Measurements from ENCODE around the gene TCF12.

Gene TCF12

DNA sequence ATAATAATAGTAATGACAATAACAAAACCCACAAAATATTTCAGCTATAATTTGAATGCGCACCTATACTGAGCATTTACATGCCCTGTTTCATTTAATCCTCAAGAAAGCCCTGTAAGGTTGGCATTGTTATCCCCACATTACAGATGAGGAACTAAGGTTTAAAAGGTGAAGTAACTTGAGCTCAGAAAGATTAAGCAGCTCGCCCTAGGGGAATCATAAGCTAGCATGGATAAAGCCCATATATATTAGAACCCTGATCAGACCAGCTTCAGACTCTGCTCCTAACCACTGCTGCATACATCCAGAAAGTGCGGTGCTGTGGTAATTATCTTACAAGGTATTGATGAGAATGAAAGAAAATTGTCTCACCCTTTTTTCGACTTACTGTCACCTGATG lies 316.7 kb downstream of the TCF12 start:
- in situ Hi-C loops (cut with MboI; ENCODE audit: low sequenced_read_pairs, unreplicated experiment) = no loop called here
- TF ChIP-seq, protein P1, sequence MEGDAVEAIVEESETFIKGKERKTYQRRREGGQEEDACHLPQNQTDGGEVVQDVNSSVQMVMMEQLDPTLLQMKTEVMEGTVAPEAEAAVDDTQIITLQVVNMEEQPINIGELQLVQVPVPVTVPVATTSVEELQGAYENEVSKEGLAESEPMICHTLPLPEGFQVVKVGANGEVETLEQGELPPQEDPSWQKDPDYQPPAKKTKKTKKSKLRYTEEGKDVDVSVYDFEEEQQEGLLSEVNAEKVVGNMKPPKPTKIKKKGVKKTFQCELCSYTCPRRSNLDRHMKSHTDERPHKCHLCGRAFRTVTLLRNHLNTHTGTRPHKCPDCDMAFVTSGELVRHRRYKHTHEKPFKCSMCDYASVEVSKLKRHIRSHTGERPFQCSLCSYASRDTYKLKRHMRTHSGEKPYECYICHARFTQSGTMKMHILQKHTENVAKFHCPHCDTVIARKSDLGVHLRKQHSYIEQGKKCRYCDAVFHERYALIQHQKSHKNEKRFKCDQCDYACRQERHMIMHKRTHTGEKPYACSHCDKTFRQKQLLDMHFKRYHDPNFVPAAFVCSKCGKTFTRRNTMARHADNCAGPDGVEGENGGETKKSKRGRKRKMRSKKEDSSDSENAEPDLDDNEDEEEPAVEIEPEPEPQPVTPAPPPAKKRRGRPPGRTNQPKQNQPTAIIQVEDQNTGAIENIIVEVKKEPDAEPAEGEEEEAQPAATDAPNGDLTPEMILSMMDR (IDR thresholded peaks at IDR 0.05; ENCODE audit: borderline replicate concordance, control extremely low read depth, extremely low read depth, insufficient read depth, missing control alignments) = no peak
- DNase-seq (ENCODE audit: low spot score) = no peak

DNA sequence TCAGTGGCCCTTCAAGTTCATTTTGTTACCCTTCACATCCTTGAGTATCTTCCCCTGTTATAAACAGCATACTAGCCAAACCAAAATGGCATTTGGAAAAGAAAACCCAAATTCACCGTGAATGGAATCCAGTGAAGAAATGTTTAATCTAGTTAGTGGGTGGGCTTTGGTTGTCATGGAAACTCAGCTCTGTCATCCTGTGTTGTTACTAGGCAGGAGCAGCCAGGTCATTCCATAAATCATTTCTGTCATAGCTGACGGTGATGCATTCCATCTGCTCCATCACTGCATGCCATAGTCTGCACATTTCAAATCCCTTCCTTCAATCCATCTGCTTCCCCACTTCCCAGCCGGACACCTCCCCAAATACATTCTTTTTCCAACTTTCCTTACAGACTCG lies 317.4 kb downstream of the TCF12 start:
- TF ChIP-seq, protein P1 (IDR thresholded peaks at IDR 0.05; ENCODE audit: borderline replicate concordance, control extremely low read depth, extremely low read depth, insufficient read depth, missing control alignments) = no peak
- no peak for DNase-seq (ENCODE audit: low spot score)

DNA sequence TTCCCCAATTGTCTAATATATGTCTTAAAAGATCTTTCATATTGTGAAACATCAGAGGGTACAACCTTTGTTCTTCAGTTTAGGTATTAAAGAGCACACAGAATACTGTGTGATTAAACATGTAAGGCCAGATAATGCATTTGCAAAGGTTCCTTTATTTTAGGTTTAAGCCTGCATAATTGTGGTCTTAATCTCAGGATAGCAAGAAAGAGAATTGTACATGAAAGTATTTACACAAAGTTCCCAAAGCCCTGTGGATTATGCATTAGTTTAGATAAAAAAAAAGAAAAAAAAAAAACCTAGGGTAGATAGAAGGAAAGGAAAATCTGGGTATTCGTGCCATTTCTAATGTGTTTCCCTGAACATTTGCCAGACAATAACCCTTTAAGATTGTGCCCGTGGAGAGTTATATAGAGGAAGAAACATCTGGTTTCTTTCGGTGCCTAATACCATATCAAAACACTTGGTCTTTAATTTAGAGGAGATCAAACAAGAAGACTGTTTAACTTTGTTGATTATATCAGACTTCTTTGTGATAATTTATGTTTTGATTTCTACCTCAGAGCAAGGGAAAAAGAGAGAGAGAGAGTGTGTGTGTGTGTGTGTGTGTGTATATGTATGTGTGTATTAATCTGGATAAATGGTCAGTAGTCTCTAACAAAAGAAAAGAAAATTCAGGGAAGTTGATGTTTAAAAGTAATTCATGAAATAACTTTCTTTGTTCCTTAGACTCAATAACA lies 318.3 kb downstream of the TCF12 start:
- TF ChIP-seq, protein P1 (IDR thresholded peaks at IDR 0.05; ENCODE audit: borderline replicate concordance, control extremely low read depth, extremely low read depth, insufficient read depth, missing control alignments) = no peak
- in situ Hi-C loops (cut with MboI; ENCODE audit: low sequenced_read_pairs, unreplicated experiment) = no loop called here
- DNase-seq (ENCODE audit: low spot score) = no peak

More for the DNA sequence above, 317.4 kb downstream of the TCF12 start:
- in situ Hi-C loops (cut with MboI; ENCODE audit: low sequenced_read_pairs, unreplicated experiment) = no loop called here

DNA sequence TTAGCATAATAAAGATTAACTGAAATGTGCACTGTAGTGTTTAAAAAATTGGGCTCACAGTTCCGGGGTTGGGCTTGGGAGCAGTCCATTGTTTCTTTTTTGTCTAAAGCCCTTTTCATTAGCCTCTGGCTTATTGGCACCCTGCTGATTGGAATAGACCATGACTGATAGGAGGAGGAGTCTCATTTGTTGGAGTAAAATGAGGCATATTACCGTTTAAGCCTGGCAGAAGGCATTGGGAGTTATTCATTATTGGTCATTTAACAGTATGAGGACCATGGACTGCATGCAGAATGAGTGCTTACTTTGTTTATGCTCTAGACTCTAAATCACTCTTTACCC lies 318.8 kb downstream of the TCF12 start:
- in situ Hi-C loops (cut with MboI; ENCODE audit: low sequenced_read_pairs, unreplicated experiment) = no loop called here
- DNase-seq (ENCODE audit: low spot score) = no peak
- TF ChIP-seq, protein P1 (IDR thresholded peaks at IDR 0.05; ENCODE audit: borderline replicate concordance, control extremely low read depth, extremely low read depth, insufficient read depth, missing control alignments) = no peak

DNA sequence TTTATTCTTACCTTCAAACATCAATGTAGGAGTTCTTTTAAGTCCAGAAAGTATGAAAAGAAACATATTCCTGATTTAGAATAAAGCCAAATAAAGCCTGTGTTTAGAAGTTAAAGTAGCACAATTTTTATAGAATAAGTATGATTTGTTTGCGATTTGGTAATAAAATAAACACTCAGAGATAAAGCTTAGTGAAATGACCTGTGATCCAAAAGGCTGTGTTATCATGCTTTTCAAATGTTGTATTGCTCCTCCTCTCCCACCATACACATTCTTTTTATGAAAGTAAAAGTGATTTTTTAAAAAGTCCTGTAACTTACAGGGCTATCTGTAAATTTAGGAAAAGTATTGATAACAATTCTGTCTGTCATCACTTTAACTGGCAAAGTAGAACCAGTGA lies 319.2 kb downstream of the TCF12 start:
- no peak for DNase-seq (ENCODE audit: low spot score)
- in situ Hi-C loops (cut with MboI; ENCODE audit: low sequenced_read_pairs, unreplicated experiment) = no loop called here
- TF ChIP-seq, protein P1 (IDR thresholded peaks at IDR 0.05; ENCODE audit: borderline replicate concordance, control extremely low read depth, extremely low read depth, insufficient read depth, missing control alignments) = no peak

DNA sequence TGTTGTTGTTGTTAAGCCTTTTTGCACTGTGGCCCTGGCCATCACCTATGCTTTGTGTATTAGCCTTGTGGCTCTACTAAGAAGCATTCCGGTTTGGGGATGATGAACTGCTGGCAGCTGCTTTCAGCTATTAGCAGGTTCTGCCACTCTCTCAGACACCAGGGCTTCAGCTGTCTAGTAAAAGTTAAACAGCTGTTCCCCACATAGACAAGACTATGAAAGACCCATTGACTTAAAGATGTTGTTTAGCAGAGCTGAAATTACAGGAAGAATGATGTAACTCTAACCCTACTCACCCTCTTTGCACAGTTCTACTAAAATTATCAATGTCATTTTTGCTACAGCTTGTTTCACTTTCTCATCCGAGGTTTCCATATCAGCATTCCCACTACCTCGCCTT lies 326.7 kb downstream of the TCF12 start:
- DNase-seq (ENCODE audit: low spot score) = no peak
- TF ChIP-seq, protein P1 (IDR thresholded peaks at IDR 0.05; ENCODE audit: borderline replicate concordance, control extremely low read depth, extremely low read depth, insufficient read depth, missing control alignments) = no peak
- in situ Hi-C loops (cut with MboI; ENCODE audit: low sequenced_read_pairs, unreplicated experiment) = no loop called here
